Spleen (tissue), 7 donors: Measurements from ENCODE around the gene RABEPK.

Source experiments
- POLR2A ChIP-seq, 3 donors: fragments of 450-650 bp; IDR thresholded peaks; one replicate each; pipeline ENCODE4 v1.5.1; 2017; ENCODE audit warnings: antibody characterized with exemption in 3 of 3, mild to moderate bottlenecking in 1 of 3
- POLR2AphosphoS5 ChIP-seq, 3 donors: sonication (generic); formaldehyde crosslinking; IDR thresholded peaks; one replicate each; pipeline ENCODE4 v1.5.1; 2017; ENCODE audit warnings: antibody characterized with exemption in 3 of 3
- TF ChIP-seq, protein P1 (sequence below), 11 experiments: fragments of 200-600 bp in 7 of 11; fragments of 450-650 bp in 4 of 11; sonication (generic) in 4 of 11; IDR thresholded peaks in 8 of 11; conservative IDR thresholded peaks in 3 of 11; 1 replicate in 7 of 11; 2 replicates in 4 of 11; pipeline versions ENCODE4 v1.4.0 to v1.8.0; 2016 to 2021; ENCODE audit warnings: antibody characterized with exemption in 11 of 11, inconsistent platforms in 4 of 11, mild to moderate bottlenecking in 1 of 11
- donor health status: DM: no; HTN: no; CAD: no; lungs with moderate emphysema.
- donor health status: DM: no; HTN: no; CAD: no.
- donor health status: DM: no; HTN: no; CAD: no.

GRCh38 chr9:125214186-125214585 is 13.8 kb downstream of the RABEPK start:
- TF ChIP-seq, protein P1, sequence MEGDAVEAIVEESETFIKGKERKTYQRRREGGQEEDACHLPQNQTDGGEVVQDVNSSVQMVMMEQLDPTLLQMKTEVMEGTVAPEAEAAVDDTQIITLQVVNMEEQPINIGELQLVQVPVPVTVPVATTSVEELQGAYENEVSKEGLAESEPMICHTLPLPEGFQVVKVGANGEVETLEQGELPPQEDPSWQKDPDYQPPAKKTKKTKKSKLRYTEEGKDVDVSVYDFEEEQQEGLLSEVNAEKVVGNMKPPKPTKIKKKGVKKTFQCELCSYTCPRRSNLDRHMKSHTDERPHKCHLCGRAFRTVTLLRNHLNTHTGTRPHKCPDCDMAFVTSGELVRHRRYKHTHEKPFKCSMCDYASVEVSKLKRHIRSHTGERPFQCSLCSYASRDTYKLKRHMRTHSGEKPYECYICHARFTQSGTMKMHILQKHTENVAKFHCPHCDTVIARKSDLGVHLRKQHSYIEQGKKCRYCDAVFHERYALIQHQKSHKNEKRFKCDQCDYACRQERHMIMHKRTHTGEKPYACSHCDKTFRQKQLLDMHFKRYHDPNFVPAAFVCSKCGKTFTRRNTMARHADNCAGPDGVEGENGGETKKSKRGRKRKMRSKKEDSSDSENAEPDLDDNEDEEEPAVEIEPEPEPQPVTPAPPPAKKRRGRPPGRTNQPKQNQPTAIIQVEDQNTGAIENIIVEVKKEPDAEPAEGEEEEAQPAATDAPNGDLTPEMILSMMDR (IDR thresholded peaks at IDR 0.05 in 8 of 11, conservative IDR thresholded peaks at IDR 0.05 in 3 of 11): no peak
- no peak for TF ChIP-seq POLR2AphosphoS5 (IDR thresholded peaks at IDR 0.05)
- no peak for TF ChIP-seq POLR2A (IDR thresholded peaks at IDR 0.05)
